Ammon's horn (tissue), 1 donor: ENCODE measurements around the gene CLDN19.
A peak's percentile ranks its signal among the peaks of the same experiment; 100 is the strongest.
"Not testable (repeated sequence)": the region's sequence is repeated elsewhere in the genome, so short reads cannot be mapped to it uniquely, and the experiment has no call there.

Experiments
- DNase-seq: peaks from one replicate; pipeline ENCODE4 v3.0.0-alpha.2; 2016; ENCODE audit warnings: low spot score

Gene CLDN19

DNA sequence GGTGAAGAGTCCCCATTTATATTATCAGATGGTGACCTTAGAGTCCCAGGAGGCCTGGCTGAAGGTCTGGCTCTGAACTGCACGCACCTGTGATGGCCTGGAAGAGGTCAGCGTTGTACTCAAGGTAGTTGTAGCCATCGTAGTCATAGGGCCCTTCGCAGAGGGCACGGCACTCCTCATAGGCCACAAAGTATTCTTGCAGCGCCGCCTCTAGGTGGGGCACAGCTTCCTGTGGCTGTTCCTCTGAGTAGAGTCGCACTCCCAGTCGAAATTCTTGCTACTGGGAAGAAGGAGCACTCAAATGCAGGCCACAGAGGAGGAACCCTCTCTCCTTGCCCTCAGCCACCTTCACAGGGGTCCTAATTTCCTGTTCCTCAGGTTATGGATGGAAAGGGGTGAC, 19.1 kb upstream of the CLDN19 start:
- DNase-seq: no peak

DNA sequence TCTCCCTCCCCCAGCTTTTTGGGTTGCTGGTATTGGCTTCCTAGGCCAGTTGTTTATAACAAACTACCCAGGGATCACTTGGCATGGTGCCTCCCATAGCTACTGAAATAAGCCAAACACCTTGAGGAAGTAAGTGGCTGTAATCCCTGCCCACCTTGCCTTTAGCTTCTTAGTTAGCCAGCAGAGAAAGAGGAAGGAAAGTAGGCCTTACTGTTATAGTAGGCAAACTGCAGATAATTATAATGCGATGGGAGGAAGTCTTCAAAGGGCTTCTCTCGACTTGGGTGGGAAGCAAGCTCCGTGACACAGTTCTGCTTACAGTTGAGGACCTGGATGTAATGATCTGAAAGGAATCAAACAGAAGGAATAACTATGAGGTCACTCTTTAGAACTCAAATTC, 18.6 kb upstream of the CLDN19 start:
- no peak for DNase-seq

DNA sequence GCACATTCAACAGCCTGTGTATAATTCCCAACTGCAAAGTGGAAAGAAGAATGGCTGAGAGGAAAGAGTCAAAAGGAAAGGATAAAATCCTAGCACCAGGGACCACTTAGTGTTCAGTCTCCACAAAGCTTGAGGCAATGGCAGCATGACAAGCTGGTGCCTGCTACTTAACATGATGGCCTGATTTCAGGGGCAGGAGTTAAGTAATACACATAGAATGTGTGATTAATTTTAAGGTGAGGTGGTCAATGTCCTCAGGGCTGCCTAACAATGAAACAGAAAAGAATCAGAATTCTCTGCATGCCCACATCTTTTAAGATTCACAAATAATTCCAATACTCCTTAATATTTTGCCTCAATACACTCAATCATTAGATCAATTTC, 17.8 kb upstream of the CLDN19 start:
- no peak for DNase-seq

DNA sequence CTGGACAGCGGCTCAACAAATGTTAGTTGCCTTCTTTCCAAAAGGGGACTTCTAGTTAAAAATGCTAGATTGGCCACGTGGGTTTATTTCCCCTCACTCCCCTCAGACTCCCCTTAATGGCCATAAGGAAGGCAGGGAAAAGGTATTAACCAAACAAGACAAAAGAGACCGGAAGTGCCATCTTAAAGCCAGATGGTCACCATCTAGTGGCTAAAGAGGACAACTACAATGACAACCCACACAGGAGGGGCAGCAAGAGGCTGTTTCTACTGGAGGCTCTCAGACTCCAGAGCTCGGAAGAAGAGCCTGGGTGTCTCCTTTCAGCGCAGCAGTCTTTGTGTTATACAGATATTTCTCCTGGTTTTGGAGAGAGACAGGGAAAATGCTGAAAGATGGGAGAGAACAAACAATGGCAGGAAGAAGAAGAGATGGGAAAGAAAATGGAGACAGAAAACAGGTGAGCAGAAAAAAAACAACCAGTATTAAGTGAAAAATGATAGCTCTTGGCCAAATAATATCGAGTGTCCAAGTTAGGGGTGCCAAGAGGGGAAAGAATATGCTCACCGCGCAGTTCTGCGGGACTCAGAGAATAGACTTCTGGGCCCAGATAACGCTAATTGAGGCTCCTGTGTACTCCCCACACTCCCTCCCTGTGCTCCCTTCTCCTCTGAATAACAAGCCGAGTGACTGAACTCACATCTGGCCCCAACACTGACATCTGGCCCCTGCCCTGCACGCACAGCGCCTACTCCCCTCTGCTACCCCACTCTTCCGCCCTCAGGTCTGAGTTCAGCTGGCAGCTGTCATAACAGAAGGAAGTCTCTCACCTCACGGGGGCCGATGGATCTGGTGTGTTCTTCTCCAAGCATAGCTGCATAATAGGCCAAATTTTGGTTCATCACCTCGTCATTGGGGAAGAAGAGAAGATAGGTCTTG, 17.2 kb upstream of the CLDN19 start:
- peak; percentile 44 for DNase-seq

DNA sequence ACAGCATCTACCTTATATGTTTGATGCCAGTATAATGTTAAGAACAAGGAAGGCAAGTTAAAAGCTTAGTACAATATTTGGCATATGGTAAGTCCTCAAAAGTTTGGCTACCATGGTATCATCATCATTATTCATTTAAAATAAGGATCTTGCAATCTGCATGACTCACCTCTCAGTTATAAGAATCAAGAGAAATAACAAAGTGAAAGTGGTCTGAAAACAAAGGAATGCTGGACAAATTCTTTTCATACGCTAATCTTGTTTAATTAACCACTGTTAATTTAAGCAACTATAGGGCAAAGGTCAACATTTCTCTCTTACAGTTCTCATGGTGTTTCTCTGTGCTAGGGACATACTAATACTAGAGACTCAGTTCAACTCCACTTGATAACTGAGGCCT, 13.0 kb upstream of the CLDN19 start:
- no peak for DNase-seq

DNA sequence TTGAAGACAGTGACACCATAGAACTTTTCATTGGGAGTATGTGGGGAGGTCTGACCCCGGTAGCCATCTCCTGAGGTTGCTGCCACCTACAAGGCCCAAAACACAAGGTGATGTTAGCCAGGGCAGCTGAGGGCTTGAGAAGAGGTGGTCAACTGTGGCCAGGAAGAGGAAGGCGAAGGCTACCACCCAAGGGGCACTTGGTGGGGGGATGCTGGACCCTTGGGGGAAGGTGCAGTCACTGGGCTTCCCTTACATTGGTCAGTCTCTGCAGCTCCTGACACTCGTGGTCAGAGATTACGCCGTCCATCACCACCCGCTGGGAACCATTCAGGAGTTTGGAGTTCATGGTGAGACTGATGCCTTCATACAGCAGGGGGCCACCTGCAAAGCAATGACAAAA, 12.2 kb upstream of the CLDN19 start:
- no peak for DNase-seq

DNA sequence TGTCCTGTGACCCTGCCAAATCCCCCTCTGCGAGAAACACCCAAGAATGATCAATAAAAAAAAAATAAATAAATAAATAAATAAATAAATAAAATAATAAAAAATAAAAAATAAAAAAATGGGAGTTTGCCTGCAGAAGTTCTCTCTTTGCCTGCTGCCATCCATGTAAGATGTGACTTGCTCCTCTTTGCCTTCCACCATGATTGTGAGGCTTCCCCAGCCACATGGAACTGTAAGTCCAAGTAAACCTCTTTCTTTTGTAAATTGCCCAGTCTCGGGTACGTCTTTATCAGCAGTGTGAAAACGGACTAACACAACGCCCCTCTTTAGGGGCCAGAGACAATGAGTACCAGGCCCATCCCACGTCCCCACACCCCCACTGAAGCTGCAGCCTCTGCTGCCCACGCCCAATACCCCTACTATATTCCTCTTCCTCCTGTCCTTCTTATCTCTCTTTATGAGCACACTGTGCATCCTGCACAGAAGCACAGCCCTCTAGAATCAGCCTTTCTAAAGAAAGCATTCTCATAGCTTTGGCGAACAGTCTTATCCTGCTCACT, 11.6 kb upstream of the CLDN19 start:
- DNase-seq: not testable (repeated sequence)

DNA sequence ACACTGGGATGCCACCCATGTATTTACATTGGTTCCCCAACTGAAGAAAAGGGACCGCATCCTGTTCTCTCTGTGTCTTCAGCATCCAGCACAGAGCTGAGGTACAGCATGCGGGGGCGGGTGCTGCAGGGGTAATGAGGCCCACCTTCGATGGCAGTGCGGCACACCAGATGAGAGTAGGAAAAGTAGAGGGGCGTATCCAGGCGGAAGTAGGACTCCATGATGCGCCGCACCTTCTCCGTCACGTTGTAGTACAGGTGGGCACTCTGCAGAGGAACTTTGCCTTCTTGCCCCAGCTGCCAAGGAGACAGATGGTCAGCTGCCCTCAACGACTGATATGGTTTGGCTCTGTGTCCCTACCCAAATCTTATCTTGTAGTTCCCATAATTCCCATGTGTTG, 10.0 kb upstream of the CLDN19 start:
- DNase-seq: no peak

DNA sequence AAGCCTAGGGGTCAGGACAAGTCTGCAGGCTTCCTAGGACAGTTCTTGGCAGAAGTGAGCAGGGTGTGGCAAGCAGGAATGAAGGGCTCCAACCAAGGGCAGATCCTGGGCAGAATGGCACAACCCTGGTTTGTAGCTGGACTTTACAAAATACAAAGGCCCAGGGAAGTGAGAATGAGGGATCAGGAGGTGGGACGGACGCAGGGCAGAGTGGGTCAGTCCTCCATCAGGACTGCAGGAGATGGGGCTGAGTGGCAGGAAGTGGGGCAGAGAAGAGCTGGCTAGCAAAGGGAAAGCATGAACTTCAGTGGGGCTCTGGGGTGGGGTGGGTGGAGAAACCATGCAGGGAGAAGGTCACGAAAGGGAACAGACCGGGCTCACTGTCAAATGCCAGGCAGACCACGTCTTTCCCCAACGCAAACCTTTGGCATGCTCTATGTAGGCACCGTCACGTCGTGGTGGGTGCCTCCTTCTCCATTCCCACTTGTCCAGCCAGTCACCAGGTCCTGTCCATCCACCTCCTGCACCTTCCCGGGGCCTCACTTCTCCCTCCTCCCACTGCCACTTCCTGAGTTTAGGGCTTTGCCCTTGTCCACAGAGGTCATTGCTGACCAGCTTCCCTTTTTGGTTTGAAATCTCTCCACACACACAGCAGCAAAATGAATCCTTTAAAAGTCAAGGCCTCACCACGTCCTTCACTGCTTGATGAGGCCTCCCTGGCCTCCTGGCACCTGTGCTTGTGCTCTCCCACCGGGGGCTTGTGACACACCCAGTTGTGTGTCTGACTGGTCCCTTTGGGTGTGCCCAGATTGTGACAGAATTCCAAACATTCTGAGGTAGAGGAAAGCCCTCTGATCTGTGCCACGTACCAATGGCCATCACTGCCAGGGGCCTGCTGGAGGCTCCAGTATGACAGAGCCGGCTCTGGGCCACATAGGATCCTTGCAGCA, 8.7 kb upstream of the CLDN19 start:
- no peak for DNase-seq

DNA sequence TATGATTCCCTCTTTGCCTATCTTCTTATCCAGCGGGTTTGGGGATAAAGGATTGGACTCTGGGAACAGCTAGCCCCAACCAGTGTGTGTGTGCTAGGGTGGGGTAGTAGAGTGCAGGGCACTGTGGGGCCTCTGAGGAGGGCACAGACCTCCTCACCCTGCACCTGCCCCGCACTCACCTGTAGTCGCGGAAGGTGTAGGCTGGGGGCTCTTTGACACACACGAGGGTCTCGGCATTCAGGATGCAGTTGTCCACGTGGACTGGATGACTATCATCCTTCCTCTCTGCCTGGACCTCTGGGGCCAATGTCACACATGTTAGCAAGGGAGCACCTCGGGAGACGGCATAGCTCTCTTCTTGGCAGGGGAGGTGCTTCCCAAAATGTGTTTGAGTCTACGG, 8.0 kb upstream of the CLDN19 start:
- no peak for DNase-seq

DNA sequence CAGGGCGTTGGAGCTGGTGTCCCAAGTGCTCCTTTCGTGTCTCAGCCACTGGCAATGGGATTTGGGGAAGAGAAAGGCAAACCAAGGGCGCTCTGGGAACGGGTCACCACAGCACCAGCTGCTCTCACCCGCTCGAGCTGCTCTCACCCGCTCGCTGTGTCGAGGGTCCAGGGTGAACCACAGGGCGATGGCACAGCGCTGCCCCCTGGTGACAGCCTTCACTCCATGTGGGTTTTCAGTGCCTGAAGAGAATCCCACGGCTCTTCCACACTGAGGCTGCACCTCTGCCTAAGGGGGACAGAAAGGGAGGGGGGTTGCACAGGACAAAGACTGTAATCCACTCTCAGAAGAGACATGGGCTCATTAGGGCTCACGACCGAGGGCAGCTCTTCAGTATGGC, 7.1 kb upstream of the CLDN19 start:
- DNase-seq: peak; percentile 62

DNA sequence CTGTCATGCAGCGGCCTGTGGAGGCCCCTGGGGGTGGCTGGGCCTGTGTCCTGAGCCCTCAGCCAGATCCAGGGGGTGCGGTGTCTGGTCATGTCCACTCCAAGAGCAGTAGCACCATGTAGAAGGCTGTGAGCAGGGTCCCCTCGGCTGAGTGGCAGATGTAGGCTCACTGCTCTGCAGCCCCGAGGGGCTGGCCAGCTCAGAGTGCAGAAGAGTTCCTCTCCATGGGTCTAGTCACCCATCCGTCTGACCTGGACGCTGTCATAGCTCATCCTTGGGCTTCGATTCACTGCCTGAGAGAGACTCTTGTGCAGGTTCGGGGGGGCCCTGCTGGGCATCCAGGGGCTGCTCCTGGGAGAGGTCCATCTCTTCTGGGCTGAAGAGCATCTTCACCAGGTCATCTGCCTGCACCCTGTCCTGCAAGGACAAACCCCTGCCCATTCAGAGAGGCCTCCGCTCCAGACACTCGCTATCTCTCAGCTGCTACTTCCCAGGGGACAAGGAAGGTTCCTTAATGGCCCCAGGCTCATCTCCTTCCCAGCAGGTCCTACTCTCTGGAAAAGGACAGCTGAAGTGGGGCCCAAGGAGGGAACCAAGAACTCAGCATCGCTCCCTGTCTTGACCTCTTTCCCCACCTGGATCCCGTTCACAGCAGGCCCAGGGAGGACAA, 6.5 kb upstream of the CLDN19 start:
- DNase-seq: no peak

DNA sequence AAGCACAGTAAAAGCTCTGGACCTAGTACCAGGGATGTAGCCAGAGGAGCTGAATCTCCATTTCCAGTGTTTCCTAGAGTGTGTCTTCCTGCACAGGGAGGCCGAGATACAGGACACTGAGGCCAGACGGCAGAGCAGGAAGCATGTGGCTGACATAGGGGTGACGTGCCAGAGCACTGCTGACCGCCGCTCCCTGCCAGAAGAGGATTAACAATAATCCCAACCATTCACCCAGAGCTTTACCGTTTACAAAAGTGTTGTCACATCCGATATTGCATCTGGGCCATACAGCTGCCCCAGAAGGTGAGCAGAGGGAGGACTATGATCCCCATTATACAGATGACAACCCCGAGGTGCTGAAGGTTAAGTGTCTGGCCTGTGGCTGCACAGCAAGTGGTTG, 5.8 kb upstream of the CLDN19 start:
- no peak for DNase-seq

DNA sequence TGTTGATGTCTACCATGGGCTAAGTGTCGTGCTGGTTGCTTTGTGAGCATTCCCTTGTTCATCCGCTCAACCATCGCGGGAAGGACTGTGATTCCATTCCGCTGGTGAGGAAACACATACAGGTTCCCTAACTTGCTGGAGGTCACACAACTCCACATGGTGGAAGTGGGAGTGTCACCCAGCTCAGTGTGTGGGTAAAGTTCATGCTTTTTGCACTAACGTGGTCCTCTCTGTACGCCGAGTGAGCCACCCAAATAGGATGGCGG, 4.0 kb upstream of the CLDN19 start:
- no peak for DNase-seq

DNA sequence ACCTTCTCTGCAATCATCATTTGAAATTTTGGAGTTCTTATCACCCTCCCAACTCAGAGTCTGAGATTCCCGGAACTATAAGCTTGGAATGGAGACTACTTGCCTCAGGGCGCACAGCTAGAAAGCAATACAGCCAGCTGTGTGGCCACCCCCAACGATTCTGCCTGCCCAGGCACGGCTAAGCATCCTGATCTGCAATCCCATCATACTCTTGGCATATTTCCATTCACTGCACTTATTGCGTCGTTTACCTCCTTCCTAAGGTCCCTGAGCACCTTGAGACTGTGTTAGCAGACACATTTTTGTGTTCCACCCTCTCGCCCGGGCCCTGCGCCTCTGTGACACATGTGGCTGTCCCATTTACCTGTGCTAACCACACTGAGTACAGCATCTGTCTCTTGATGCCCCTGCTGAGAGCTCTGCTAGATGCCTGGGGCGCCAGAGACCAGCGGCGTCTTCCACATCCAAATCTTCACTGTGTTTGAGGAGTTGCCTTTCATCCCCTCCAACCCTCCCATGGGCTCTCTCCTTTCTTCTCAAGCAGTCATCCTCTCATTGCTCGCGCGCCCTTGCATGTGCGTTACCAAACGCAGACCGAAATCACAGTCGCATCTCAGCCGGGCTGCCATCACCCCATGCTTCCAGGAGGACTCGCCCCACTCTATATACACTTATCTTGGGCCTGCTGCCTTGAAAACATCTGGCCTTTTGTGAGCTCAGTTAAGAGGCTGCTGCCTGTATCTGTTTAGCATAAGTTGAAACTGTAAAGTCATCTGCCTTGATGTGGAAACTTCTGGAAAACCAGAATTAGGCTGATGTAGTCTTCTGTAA, 3.5 kb upstream of the CLDN19 start:
- no peak for DNase-seq

DNA sequence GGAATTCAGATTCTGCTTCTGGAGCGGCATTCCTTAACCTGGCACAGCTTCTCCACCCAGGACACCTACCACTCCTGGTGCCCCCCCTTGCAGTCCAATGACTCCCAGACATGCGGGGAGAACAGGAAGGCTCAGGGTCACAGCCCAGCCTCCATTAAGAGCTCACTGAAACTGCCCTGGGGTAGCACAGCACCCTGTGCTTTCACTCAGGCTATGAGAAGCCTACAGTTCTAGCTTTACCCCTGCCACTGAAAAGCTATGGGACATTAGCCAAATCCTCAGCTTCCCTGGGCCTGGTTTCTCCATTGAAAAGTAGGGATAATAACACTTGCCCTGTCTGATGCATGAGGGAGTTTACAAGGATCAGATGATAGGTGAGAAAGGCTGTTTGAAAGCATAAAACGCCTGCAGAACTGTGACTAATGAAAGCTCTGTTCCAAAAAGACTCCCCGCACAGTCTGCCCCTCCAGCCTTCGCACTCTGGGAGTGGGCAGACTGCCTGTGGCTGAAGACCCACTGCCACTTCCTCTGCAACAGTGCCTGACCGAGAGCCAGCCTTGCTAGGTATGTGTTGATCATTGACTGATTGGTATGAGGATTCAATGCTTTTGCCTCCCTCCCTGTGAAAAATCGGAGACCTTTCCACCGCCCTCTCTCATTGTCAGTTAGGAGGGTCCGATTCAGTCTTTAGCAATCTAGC, 2.7 kb upstream of the CLDN19 start:
- DNase-seq: no peak

DNA sequence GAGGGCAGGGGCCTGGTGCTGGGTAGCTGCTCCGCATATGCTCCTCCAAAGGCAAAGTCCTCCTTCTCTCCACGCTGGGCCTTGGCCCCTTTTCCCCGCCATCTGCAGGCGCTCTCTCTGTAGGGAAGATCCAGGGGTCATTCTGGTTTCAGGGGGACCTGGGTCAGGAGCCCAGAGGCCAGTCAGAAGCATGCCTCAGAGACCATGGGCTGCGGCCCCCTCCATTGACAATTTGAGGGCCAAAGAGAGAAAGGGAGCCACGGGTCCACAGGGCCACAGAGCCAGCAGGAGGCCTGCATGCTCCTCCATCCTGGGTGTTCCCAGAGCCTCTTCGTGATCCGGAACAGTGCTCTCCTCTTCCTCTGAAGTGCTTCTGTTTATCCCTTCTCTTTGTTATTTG, 2.1 kb upstream of the CLDN19 start:
- DNase-seq: no peak

DNA sequence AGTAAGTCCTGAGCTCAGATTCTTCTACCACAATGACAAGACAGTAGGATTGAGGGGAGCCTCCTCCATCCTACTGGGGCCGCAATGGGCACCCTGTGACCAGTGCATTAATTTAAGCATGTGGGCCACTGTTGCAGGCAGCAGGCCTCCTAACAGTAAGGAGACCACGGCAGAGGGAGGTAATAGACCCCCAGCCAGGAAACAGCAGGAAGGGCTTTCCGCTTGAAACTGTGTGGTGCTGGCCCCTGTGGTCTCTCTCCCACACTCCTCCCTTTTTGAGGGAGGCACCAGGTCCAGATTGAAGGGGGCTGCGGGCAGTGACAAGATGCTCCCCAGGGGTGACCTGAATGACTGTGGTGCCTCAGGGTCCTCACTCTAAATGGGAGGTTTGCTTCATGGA, 1.7 kb upstream of the CLDN19 start:
- no peak for DNase-seq

DNA sequence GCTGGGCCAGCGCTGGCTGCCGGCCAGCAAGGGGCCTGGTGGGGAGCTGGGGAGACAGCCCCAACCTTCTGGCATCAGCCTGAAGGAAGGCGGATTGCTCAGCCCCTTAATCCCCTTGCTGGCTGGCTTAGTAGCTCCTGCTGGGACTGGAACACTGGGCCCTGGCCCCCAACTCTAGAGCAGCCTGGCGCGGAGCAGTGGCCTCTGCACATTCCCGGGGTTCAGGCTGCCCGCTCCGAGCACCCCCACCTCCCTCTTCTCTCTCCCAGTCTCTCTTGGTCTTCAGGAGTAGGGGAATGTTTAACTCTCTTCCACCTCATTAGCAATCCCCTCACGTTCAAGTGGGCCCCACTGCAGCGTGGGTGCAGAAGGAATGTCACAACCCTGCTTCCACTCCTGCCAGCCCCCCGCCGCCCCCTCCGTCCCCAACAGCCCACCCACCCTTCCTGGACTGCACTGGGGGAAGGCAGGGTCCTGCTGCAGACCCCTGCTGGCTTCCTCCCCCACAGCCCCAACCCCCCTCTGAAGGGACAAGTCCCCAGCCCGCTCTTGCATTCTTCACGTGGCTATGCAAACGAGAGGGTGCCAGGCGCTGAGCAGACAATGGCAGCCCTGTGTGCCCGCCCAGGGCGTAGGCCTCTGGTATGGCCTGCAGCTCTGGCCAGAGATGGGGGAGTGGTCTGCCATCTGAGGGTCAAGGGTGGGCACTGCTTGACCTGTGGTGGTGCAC, 980 bp upstream of the CLDN19 start:
- DNase-seq: no peak

DNA sequence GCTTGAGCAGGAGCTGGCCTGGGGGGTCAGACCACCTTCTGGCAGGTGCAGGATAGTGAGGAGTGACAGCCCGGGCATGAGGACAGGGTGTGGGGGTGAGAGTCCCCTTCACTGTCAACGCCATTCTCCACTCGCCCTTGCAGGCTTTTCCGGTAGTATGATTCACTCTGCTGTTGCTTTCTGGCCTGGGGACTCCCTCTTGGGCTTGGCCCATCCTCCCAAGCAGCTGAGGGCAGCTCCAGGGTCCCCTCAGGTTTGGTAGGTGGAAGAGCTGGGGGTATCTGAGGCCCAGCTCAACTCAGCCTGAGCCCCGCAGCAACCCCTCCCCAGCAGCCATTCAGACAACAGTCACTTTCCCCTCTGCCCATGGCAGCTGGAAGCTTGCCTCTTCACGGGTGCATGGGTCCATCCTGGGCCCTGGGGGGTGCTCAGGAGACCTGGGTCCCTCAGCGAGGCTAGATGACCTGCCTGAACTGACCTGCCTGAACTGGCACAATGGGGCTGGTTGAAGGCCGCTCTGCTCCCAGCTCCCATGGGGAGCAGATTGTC, 1.3 kb downstream of the CLDN19 start:
- no peak for DNase-seq
